K562 (cell line): ENCODE measurements around the gene IFT122. TPM values are rescaled to one million over a fixed set of nuclear protein-coding genes. Genes with fewer than 3 reads are reported as not detected.

Experiments
- ATAC-seq: fragments of 200-7000 bp; cut with Tn5 transposase; 3 replicates; pipeline ENCODE4 v1.9.1; 2020; ENCODE audit warnings: moderate library complexity
- BruUV-seq: library from RNA; stranded (reverse); fragments of 400-500 nt; replicated peaks from 2 replicates; lab custom pipeline; 2021; lab: Mats Ljungman, UMichigan
- CTCF ChIA-PET: fragments of 300-600 bp; formaldehyde crosslinking; extraction: SDS; loops from one replicate; lab custom pipeline; 2021; ENCODE audit warnings: low intra/inter-chr PET ratio; lab: Yijun Ruan, JAX
- POLR2A ChIA-PET: fragments of 300-600, 350-650 bp; sonication (Branson Sonifier 250); formaldehyde crosslinking; extraction: SDS; loops from one replicate; lab custom pipeline; 2021; ENCODE audit warnings: antibody characterized with exemption, inconsistent platforms; lab: Yijun Ruan, JAX
- DNase-seq, 4 experiments: peaks; one replicate each; pipeline versions ENCODE4 v3.0.0 to v3.0.0-alpha.2; 2011 to 2018; ENCODE audit warnings: low spot score in 3 of 4, mixed read lengths in 3 of 4; ENCODE audit errors: extremely low read depth in 1 of 4
- FAIRE-seq: peaks from 2 replicates; lab custom pipeline; 2011; peaks lifted over from hg19 to GRCh38; lab: Jason Lieb, UNC
- H2AFZ ChIP-seq: 2 replicates; pipeline ENCODE4 v1.6.0; 2011; ENCODE audit warnings: low read depth, low read length, control low read depth, inconsistent platforms
- H3K27ac ChIP-seq: fragments of 200-600 bp; 3 replicates; pipeline ENCODE4 v1.8.0; 2011; ENCODE audit warnings: low read depth, mild to moderate bottlenecking, control low read depth, inconsistent platforms, low read length, moderate library complexity, mixed read lengths; ENCODE audit errors: extremely low read depth
- H3K27me3 ChIP-seq, 2 experiments: fragments of 300-600 bp in 1 of 2; 2 replicates in 1 of 2; 3 replicates in 1 of 2; pipeline versions ENCODE4 v1.6.0 to v1.8.0; 2011; ENCODE audit warnings: inconsistent platforms in 2 of 2, low read length in 2 of 2, mild to moderate bottlenecking in 1 of 2, mixed read lengths in 1 of 2, moderate library complexity in 1 of 2; ENCODE audit not compliant: control insufficient read depth in 2 of 2, insufficient read depth in 2 of 2
- H3K36me3 ChIP-seq: fragments of 300-600 bp; 3 replicates; pipeline ENCODE4 v1.8.0; 2011; ENCODE audit warnings: mild to moderate bottlenecking, low read length, inconsistent platforms; ENCODE audit not compliant: control insufficient read depth, insufficient read depth
- H3K4me1 ChIP-seq, 2 experiments: fragments of 200-600 bp in 1 of 2; replicated peaks in 1 of 2; 2 replicates in 1 of 2; 3 replicates in 1 of 2; pipeline versions ENCODE4 v1.5.1 to v1.8.0; 2011; ENCODE audit warnings: inconsistent platforms in 2 of 2, low read length in 2 of 2, mild to moderate bottlenecking in 1 of 2, mixed read lengths in 1 of 2, moderate library complexity in 1 of 2; ENCODE audit not compliant: control insufficient read depth in 2 of 2, insufficient read depth in 2 of 2
- H3K4me2 ChIP-seq: 2 replicates; pipeline ENCODE4 v1.6.1; 2011; ENCODE audit warnings: low read length, control low read depth, inconsistent platforms, mixed read lengths; ENCODE audit not compliant: insufficient read depth
- H3K4me3 ChIP-seq: fragments of 200-600 bp; sonication (generic), shearing (Covaris generic); 2 replicates; pipeline ENCODE4 v1.5.1; 2016; ENCODE audit warnings: control low read depth, inconsistent platforms
- H3K79me2 ChIP-seq: fragments of 200-600 bp; 3 replicates; pipeline ENCODE4 v1.8.0; 2011; ENCODE audit warnings: low read length, inconsistent platforms; ENCODE audit not compliant: control insufficient read depth, insufficient read depth
- H3K9ac ChIP-seq, 2 experiments: 2 replicates each; pipeline versions ENCODE4 v1.6.0 to v1.6.1; 2011; ENCODE audit warnings: low read depth in 2 of 2, low read length in 2 of 2, control low read depth in 1 of 2, inconsistent platforms in 1 of 2, mild to moderate bottlenecking in 1 of 2, mixed read lengths in 1 of 2; ENCODE audit not compliant: insufficient read depth in 1 of 2
- H3K9me1 ChIP-seq: one replicate; pipeline ENCODE4 v1.6.0; 2011; ENCODE audit warnings: inconsistent platforms, mild to moderate bottlenecking, low read length, moderate library complexity; ENCODE audit not compliant: control insufficient read depth, insufficient read depth
- H3K9me3 ChIP-seq: replicated peaks from 2 replicates; pipeline ENCODE4 v1.5.1; 2011; ENCODE audit warnings: low read depth, low read length, inconsistent platforms; ENCODE audit not compliant: control insufficient read depth, insufficient read depth
- H4K20me1 ChIP-seq: replicated peaks from 2 replicates; pipeline ENCODE4 v1.6.1; 2011; ENCODE audit warnings: low read length, inconsistent platforms, mixed read lengths; ENCODE audit not compliant: control insufficient read depth, insufficient read depth
- CC2D1A ChIP-seq: fragments of 450-650 bp; IDR thresholded peaks from 2 replicates; pipeline ENCODE4 v1.6.1; 2017; ENCODE audit warnings: mild to moderate bottlenecking
- DACH1 ChIP-seq: fragments of 450-650 bp; IDR thresholded peaks from 2 replicates; pipeline ENCODE4 v1.6.1; 2018; ENCODE audit not compliant: partially characterized antibody
- FOXP1 ChIP-seq: sonication (generic); formaldehyde crosslinking; IDR thresholded peaks from 2 replicates; pipeline ENCODE4 v1.8.0; 2022; ENCODE audit warnings: mild to moderate bottlenecking, missing genetic modification reagents
- MEIS2 ChIP-seq: fragments of 450-650 bp; IDR thresholded peaks from 2 replicates; pipeline ENCODE4 v1.6.1; 2014; ENCODE audit warnings: mild to moderate bottlenecking; ENCODE audit not compliant: partially characterized antibody
- NCOA1 ChIP-seq: fragments of 450-650 bp; IDR thresholded peaks from 2 replicates; pipeline ENCODE4 v1.6.1; 2016; ENCODE audit warnings: low read depth
- RBM25 ChIP-seq: fragments of 200-400 bp; formaldehyde crosslinking; IDR thresholded peaks from 2 replicates; pipeline ENCODE4 v1.6.1; 2018; ENCODE audit warnings: low read length, low read depth, moderate library complexity; ENCODE audit not compliant: severe bottlenecking
- TAF15 ChIP-seq: fragments of 200-400 bp; formaldehyde crosslinking; IDR thresholded peaks from 2 replicates; pipeline ENCODE4 v1.6.1; 2017; ENCODE audit warnings: mild to moderate bottlenecking, low read depth, low read length, moderate library complexity
- TARDBP ChIP-seq: fragments of 450-650 bp; IDR thresholded peaks from 2 replicates; pipeline ENCODE4 v1.6.1; 2016
- ZNF785 ChIP-seq: fragments of 250-450 bp; sonication (Bioruptor Pico); IDR thresholded peaks from 2 replicates; pipeline ENCODE4 v1.4.0; 2020; ENCODE audit warnings: mild to moderate bottlenecking
- WGBS: fragments of 100-300 bp; shearing (Covaris generic); methylation state at CpG from one replicate; pipeline ENCODE4 v1.1.6; 2016; ENCODE audit warnings: low coverage, mixed read lengths; ENCODE audit not compliant: insufficient coverage; ENCODE audit errors: missing lambda C conversion rate; 5-methylcytosine and 5-hydroxymethylcytosine counted together
- in situ Hi-C: fragments of 300-500 bp; cut with MboI; formaldehyde crosslinking; loops from 4 replicates; pipeline ENCODE4 v1.15.0; 2018; ENCODE audit warnings: inconsistent platforms, mixed read lengths
- intact Hi-C: fragments of 100-400 bp; cut with micrococcal nuclease; formaldehyde crosslinking; loops from 2 replicates; pipeline ENCODE4 v1.14.2; 2022
- polyA plus RNA-seq, 8 experiments: library from polyadenylated mRNA; depleted of rRNA in 4 of 8; stranded (reverse) in 5 of 8; unstranded in 3 of 8; fragments of >200 nt; fragmentation: Nextera tagmentation in 2 of 8; fragmentation: Illumina TruSeq in 1 of 8; extraction: Ambion mirVana in 2 of 8; extraction: Trizol in 1 of 8; gene quantifications; 2 replicates each; pipeline versions ENCODE4 v1.2.1 to v1.2.3, GENCODE V29; 2011 to 2014; ENCODE audit warnings: inconsistent platforms in 1 of 8, missing spikeins in 1 of 8
- total RNA-seq, 7 experiments: library from RNA; depleted of rRNA in 6 of 7; stranded (reverse); fragments of >200 nt in 6 of 7; fragmentation: Illumina TruSeq in 2 of 7; extraction: Trizol in 2 of 7; gene quantifications; 2 replicates each; pipeline versions ENCODE4 v1.2.1 to v1.2.3, GENCODE V29; 2011 to 2021; ENCODE audit warnings: low replicate concordance in 1 of 7
- TF ChIP-seq, protein P1 (sequence below): conservative IDR thresholded peaks from 2 replicates; pipeline ENCODE4 v1.6.1; 2011; ENCODE audit warnings: low read depth, mild to moderate bottlenecking, low read length; ENCODE audit not compliant: control insufficient read depth
- TF ChIP-seq, protein P2 (sequence below): fragments of 450-650 bp; IDR thresholded peaks from 2 replicates; pipeline ENCODE4 v1.6.1; 2016

Gene IFT122
- total and polyA plus RNA-seq, 9 of the 15 experiments (the other 6 are each of a cell fraction or from before 2014, with no cell fraction given), result 2.4 to 11.5 (median 7.7) TPM

DNA sequence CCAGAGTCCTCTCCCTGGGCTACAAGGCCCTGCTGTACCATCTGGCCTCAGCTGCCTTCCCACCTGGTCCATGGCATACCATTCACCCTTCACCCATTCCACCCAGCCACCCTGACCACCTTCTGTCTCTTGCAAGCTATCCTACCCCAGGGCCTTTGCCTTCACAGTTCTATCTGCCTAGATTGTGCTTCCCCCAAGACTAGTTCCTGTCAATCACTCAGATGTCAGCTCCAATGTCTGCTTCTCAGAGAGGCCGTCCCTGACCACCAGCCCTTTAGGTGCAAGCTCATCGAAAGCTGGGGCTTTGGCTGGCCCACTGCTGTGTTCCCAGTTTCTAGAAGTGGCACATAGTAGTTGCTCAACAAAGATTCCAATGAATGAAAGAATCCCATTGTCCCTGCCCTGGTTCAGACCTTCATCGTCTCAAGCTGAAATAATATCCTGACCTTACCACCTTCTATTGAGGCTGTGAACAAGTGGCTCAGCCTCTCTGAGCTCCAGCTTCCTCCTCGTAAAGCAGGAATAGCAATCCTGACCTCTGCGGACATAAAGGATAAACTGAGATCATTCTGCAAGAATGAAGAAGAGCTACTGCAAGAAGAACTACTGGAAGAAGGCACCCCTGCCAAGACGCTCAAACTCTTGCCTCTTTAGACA is 27.4 kb upstream of the IFT122 start:
- Histone ChIP-seq H3K4me1 (peaks cover 27 to 43% of the 10 kb centered on the region in 2 experiments), H2AFZ (no peak overlapping the region), H3K4me2 (peak overlapping the region; percentile 48), H3K9me1 (no peaks in the 10 kb centered on the region), H3K9ac (peak overlapping the region in 1 of 2 experiments; percentile 6; a peak in 1 of 4 replicates), H3K79me2 (no peaks in the 10 kb centered on the region), H3K9me3 (no peaks in the 10 kb centered on the region), H4K20me1 (no peaks in the 10 kb centered on the region), H3K4me3 (no peak overlapping the region), H3K27me3 (no peaks in the 10 kb centered on the region), H3K27ac (peak overlapping the region; percentile 20; the same call in 1 of the 3 replicates), H3K36me3 (no peaks in the 10 kb centered on the region)
- ATAC-seq, result no peak
- 24% methylated on average over 6 of the region's 6 CpGs for WGBS
- intact Hi-C loops (loop anchor here (1.0 to 10.0 kb wide), 2 partner anchors 12 to 88 kb away; no protein-coding TSS in a partner anchor), in situ Hi-C loops (no loop called here)
- no peak for DNase-seq
- FAIRE-seq, result no peak
- BruUV-seq, result no TSS peak
- POLR2A ChIA-PET, result interaction anchor here (0.6 to 3.3 kb wide), 8 partner anchors 9 to 251 kb away, joined by 3 to 26 read pairs (median 5); partner anchors contain the start of genes EFCAB12, IFT122 and MBD4
- CTCF ChIA-PET, result no interaction called here
- no peak for TF ChIP-seq ZNF785
- peak; percentile 29 for TF ChIP-seq MEIS2
- TF ChIP-seq CC2D1A, result no peak
- TF ChIP-seq, protein P1, sequence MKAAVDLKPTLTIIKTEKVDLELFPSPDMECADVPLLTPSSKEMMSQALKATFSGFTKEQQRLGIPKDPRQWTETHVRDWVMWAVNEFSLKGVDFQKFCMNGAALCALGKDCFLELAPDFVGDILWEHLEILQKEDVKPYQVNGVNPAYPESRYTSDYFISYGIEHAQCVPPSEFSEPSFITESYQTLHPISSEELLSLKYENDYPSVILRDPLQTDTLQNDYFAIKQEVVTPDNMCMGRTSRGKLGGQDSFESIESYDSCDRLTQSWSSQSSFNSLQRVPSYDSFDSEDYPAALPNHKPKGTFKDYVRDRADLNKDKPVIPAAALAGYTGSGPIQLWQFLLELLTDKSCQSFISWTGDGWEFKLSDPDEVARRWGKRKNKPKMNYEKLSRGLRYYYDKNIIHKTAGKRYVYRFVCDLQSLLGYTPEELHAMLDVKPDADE, result no peak
- no peak for TF ChIP-seq TARDBP
- peak; percentile 3 for TF ChIP-seq DACH1
- no peak for TF ChIP-seq TAF15
- no peak for TF ChIP-seq NCOA1
- TF ChIP-seq, protein P2, sequence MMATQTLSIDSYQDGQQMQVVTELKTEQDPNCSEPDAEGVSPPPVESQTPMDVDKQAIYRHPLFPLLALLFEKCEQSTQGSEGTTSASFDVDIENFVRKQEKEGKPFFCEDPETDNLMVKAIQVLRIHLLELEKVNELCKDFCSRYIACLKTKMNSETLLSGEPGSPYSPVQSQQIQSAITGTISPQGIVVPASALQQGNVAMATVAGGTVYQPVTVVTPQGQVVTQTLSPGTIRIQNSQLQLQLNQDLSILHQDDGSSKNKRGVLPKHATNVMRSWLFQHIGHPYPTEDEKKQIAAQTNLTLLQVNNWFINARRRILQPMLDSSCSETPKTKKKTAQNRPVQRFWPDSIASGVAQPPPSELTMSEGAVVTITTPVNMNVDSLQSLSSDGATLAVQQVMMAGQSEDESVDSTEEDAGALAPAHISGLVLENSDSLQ, result peak; percentile 84
- no peak for TF ChIP-seq FOXP1 (CRISPR knock-in tag)
- TF ChIP-seq RBM25, result peak; percentile 9
